ENCODE results near the gene C20orf173.
"Not testable (repeated sequence)": the region's sequence is repeated elsewhere in the genome, so short reads cannot be mapped to it uniquely, and the experiment has no call there.

Gene C20orf173, protein sequence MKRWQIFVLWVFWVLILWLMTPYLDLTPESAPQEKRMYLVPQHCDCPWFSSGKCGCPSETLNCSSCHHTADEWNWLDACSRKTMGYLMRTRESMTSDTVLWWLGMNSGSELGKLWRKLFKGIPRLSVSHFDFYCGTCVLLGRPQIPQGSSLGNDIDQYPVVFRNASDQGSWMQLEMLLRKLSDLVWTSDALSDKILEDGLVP

GRCh38 chr20:35529552-35529951 is at the start of gene C20orf173:
TSS of gene C20orf173 (minus strand) at chr20:35529652. CDS start at chr20:35529373, 279 bp downstream.
- no peak for DNase-seq (ENCODE audit: extremely low read depth in 1 of 2, low read depth in 1 of 2)

DNA sequence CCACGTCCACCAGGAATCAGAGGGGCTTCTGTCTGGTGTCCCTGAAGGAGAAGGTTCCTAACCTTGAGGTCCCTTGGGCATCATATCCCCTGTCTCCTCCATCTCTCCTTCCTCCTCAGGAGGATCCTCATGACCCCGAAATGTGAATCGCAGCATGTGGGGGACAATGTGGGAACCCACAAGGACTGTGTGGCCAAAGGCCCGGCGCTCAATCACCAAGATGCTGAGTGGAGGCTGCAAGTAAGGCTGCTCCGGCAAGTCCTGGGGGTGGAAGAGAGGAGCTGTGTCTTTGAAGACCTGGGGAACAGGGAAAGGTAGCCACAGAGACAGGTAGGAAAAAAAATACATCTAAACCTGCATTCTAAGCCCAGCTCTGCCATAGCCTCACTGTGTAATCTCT is 49.7 kb upstream of the C20orf173 start:
- no peak for DNase-seq (ENCODE audit: extremely low read depth in 1 of 2, low read depth in 1 of 2)

GRCh38 chr20:35578469-35578868 is 49.0 kb upstream of the C20orf173 start:
- no peak for DNase-seq (ENCODE audit: extremely low read depth in 1 of 2, low read depth in 1 of 2)

GRCh38 chr20:35576816-35577215 is 47.4 kb upstream of the C20orf173 start:
- DNase-seq (ENCODE audit: extremely low read depth in 1 of 2, low read depth in 1 of 2) = no peak

DNA sequence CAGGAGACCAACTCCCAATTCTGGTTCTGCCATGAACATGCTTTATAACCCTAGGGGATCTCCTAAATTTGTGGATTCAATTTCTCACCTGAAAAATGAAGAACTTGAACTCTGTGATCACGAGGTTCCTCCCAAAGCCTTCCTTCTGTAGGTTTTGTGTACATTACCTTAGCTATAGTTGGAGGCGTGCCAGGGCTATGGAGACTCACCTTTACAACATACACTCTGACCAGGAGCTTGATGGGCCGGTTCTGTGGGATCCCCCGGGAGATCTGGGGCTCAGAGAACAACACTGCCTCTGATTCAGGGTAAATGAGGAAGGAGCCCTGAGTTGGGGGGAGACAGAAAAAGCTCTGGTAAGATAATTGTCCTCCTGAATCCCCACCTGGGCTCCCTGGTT is 46.5 kb upstream of the C20orf173 start:
- DNase-seq (ENCODE audit: extremely low read depth in 1 of 2, low read depth in 1 of 2) = no peak

DNA sequence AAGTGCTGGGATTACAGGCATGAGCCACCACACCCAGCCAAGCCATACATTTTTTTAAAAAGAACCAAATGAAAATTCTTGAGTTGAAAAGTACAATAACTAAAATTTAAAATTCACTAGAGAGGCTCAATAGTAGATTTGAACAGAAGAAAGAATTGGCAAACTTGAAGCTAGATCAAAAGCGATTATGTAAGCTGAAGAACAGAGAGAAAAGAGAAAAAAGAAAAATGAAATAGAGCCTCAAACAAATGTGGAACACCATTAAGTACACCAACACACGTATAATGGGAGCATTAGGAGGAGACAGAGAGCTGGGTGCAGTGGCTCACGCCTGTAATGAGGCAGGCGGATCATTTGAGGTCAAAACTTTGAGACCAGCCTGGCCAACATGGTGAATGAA is 43.4 kb upstream of the C20orf173 start:
- no peak for DNase-seq (ENCODE audit: extremely low read depth in 1 of 2, low read depth in 1 of 2)

DNA sequence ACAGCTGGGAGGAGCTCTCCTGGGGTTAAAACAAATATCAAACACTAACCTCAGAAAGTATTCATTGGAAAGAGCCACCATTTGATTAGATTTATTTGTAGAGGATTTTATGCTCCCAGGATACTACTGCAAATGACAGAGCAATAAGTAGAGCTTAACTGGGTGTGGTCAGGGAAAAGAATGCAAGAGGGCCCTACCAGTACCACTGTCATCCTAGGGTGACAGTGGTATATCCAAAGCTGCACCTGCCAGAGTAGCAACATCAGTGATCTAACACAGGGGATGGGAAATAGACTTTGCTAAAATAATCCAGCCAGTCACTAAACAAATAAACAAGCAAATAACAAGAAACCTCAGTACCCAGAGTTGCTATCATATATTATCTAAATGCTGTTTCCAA is 42.1 kb upstream of the C20orf173 start:
- DNase-seq (ENCODE audit: extremely low read depth in 1 of 2, low read depth in 1 of 2) = no peak

DNA sequence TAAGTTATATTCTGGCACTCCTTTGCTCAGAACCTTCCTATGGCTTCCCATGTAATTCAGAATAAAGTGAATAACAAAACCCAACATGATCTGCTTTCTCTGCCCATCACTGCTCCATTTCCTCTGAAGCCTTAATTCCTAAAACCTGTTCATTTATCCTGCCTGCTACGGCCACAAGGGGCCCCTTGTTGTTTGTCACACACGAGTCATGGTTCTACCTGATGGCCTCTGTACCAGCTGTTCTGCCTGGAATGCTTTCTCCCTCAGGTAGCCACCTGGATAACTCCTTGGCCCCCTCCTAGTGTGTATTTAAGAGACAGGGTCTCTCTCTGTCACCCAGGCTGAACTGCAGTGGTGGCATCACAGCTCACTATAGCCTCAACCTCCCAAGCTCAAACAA is 39.2 kb upstream of the C20orf173 start:
- no peak for DNase-seq (ENCODE audit: extremely low read depth in 1 of 2, low read depth in 1 of 2)

GRCh38 chr20:35564905-35565304 is 35.5 kb upstream of the C20orf173 start:
- DNase-seq (ENCODE audit: extremely low read depth in 1 of 2, low read depth in 1 of 2) = no peak

GRCh38 chr20:35563834-35564233 is 34.4 kb upstream of the C20orf173 start:
- no peak for DNase-seq (ENCODE audit: extremely low read depth in 1 of 2, low read depth in 1 of 2)

- DNase-seq (ENCODE audit: extremely low read depth in 1 of 2, low read depth in 1 of 2) = no peak
Measured at GRCh38 chr20:35562541-35563110, 33.2 kb upstream of the C20orf173 start.

- no peak for DNase-seq (ENCODE audit: extremely low read depth in 1 of 2, low read depth in 1 of 2)
Measured at GRCh38 chr20:35561671-35562070, 32.2 kb upstream of the C20orf173 start.

DNA sequence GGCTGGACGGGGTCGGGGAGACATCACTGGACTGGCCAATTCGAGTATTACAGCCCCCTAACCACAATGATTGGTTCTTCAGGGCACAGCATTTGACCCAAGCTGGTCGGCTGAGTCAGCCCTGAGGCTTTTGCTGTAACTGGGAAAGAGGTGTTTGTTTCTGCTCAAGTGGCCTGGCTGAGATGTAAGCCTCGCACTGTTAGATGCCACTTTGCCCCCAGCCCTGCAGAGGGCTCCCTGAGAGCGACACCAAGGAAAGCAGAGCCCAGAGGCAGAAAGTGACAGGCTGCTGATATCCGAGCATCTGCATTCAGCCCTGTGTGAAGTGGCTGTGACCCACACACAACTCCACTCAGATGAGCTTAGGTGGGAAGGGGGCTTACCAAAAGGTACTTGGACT is 31.8 kb upstream of the C20orf173 start:
- no peak for DNase-seq (ENCODE audit: extremely low read depth in 1 of 2, low read depth in 1 of 2)

GRCh38 chr20:35560541-35560940 is 31.1 kb upstream of the C20orf173 start:
- no peak for DNase-seq (ENCODE audit: extremely low read depth in 1 of 2, low read depth in 1 of 2)

DNA sequence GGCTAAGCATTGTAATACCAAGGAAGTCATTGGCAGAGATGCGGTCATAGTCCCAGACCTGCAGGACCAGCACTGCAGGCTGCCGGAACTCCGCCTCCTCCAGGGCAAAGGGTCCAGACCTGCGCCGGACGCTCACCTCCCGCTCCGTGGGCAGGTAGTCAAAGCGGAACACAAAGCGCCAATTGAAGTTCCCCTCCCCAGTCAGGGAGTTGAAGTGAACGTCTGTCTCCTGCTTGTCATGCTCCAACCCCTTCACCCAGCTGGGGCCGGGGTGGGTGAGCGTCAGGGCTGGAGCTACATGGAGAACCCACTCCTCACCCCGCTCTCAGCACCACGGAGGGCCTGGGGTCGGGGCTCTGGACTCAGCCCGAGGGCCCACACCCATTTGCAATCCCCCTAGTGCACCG is 30.7 kb upstream of the C20orf173 start:
- DNase-seq (ENCODE audit: extremely low read depth in 1 of 2, low read depth in 1 of 2) = no peak

- DNase-seq (ENCODE audit: extremely low read depth in 1 of 2, low read depth in 1 of 2) = no peak
Measured at GRCh38 chr20:35559042-35559693, 29.7 kb upstream of the C20orf173 start.

GRCh38 chr20:35558451-35558850 is 29.0 kb upstream of the C20orf173 start:
- DNase-seq (ENCODE audit: extremely low read depth in 1 of 2, low read depth in 1 of 2) = no peak

DNA sequence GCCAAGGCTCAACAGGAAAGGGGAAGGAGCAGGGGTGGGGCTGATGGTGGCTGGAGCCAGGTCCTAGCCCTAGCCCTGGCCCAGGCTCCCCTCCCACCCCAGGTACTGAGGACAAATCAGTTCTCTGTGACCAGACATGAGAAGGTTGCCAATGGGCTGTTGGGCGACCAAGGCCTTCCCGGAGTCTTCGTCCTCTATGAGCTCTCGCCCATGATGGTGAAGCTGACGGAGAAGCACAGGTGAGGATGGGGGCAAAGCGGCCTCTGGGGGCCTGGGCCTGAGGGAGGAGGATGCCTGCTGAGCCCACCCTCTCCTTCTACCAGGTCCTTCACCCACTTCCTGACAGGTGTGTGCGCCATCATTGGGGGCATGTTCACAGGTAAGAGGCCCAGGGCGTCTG is 27.4 kb upstream of the C20orf173 start:
- no peak for DNase-seq (ENCODE audit: extremely low read depth in 1 of 2, low read depth in 1 of 2)

- DNase-seq (ENCODE audit: extremely low read depth in 1 of 2, low read depth in 1 of 2) = no peak
Measured at GRCh38 chr20:35555951-35556645, 26.6 kb upstream of the C20orf173 start.

DNA sequence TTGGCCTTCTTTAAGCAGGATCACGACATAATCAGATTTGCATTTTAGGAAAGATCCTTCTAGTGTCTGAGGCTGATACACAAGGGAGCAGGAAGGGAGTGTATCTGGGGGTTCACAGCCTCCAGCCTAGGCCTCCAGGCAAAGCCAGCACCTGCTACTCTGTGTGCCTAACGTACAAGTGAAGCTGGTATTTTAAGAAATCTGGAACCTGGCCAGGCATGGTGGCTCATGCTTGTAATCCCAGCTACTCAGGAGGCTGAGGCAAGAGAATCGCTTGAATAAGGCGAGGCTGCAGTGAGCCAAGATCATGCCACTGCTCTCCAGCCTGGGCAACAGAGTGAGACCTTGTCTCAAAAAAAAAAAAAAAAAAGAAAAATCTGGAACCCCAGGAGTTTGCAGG is 26.0 kb upstream of the C20orf173 start:
- DNase-seq (ENCODE audit: extremely low read depth in 1 of 2, low read depth in 1 of 2) = not testable (repeated sequence)

DNA sequence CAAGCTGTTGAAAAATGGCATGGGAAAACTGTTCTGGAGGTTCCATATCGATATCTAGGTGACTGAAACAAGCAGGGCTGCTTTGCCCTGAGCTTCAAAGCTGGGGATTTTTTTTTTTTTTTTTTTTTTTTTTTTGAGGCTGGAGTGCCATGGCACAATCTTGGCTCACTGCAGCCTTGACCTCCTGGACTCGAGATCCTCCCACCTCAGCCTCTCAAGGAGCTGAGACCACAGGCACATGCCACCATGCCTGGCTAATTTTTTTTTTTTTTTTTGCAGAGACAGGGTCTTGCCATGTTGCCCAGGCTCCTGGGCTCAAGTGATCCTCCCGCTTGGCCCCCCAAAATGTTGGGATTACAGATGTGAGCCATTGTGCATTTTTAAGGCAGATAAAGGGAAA is 23.5 kb upstream of the C20orf173 start:
- DNase-seq (ENCODE audit: extremely low read depth in 1 of 2, low read depth in 1 of 2) = no peak

DNA sequence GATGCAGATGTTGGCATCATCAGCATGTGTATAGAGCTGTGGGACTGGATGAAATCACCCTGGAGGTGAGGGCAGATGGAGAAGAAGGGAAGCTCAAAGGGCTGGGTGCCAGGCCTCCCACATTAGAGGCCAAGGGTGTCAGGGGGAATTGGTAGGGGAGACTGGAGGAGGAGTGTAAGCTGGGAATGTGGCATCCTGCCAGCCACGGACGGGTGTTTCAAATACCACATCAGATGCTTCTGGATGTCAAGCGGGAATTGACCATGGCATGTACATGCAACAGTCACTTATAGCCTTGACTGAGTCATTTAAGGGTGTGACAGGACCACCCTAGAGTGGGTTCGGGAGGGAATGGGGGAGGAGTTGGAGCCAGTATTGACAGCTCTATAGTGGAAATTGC is 22.1 kb upstream of the C20orf173 start:
- no peak for DNase-seq (ENCODE audit: extremely low read depth in 1 of 2, low read depth in 1 of 2)
